ENCODE measurements around the gene ALG6.

Gene ALG6

GRCh38 chr1:63448731-63449246, 81.4 kb downstream of the ALG6 start:
- 0 out of 2 replicates have a peak, but pooled peaks have one; percentile 44 for TF ChIP-seq ZNF70 (CRISPR knock-in tag; IDR thresholded peaks at IDR 0.05)
- TF ChIP-seq, protein P1, sequence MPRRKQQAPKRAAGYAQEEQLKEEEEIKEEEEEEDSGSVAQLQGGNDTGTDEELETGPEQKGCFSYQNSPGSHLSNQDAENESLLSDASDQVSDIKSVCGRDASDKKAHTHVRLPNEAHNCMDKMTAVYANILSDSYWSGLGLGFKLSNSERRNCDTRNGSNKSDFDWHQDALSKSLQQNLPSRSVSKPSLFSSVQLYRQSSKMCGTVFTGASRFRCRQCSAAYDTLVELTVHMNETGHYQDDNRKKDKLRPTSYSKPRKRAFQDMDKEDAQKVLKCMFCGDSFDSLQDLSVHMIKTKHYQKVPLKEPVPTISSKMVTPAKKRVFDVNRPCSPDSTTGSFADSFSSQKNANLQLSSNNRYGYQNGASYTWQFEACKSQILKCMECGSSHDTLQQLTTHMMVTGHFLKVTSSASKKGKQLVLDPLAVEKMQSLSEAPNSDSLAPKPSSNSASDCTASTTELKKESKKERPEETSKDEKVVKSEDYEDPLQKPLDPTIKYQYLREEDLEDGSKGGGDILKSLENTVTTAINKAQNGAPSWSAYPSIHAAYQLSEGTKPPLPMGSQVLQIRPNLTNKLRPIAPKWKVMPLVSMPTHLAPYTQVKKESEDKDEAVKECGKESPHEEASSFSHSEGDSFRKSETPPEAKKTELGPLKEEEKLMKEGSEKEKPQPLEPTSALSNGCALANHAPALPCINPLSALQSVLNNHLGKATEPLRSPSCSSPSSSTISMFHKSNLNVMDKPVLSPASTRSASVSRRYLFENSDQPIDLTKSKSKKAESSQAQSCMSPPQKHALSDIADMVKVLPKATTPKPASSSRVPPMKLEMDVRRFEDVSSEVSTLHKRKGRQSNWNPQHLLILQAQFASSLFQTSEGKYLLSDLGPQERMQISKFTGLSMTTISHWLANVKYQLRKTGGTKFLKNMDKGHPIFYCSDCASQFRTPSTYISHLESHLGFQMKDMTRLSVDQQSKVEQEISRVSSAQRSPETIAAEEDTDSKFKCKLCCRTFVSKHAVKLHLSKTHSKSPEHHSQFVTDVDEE (CRISPR knock-in tag; IDR thresholded peaks at IDR 0.05) = no peak
- no peak for ATAC-seq

- ATAC-seq = no peak
- TF ChIP-seq ARNTL (CRISPR knock-in tag; IDR thresholded peaks at IDR 0.05; ENCODE audit: borderline replicate concordance, low read depth) = no peak
- no peak for TF ChIP-seq ZFP30 (CRISPR knock-in tag; IDR thresholded peaks at IDR 0.05)
- TF ChIP-seq, protein P1 (CRISPR knock-in tag; IDR thresholded peaks at IDR 0.05) = no peak
- no peak for TF ChIP-seq PPARA (CRISPR knock-in tag; IDR thresholded peaks at IDR 0.05; ENCODE audit: borderline replicate concordance)
- no peak for TF ChIP-seq PATZ1 (CRISPR knock-in tag; IDR thresholded peaks at IDR 0.05; ENCODE audit: borderline replicate concordance)
- no peak for TF ChIP-seq ISL1 (CRISPR knock-in tag; IDR thresholded peaks at IDR 0.05)
- TF ChIP-seq ZNF565 (CRISPR knock-in tag; conservative IDR thresholded peaks at IDR 0.05; ENCODE audit: low read depth) = no peak
- TF ChIP-seq ZC3H10 (CRISPR knock-in tag; IDR thresholded peaks at IDR 0.05) = no peak
- no peak for TF ChIP-seq CREB5 (CRISPR knock-in tag; IDR thresholded peaks at IDR 0.05; ENCODE audit: low read depth)
These were observed 83.0 kb downstream of the ALG6 start for GRCh38 chr1:63450416-63450815.

GRCh38 chr1:63453232-63453631, 85.8 kb downstream of the ALG6 start:
- TF ChIP-seq CSRNP3 (CRISPR knock-in tag; IDR thresholded peaks at IDR 0.05) = no peak
- TF ChIP-seq OSR1 (CRISPR knock-in tag; IDR thresholded peaks at IDR 0.05) = no peak
- TF ChIP-seq CSDC2 (CRISPR knock-in tag; IDR thresholded peaks at IDR 0.05) = no peak
- no peak for TF ChIP-seq PPARA (CRISPR knock-in tag; IDR thresholded peaks at IDR 0.05; ENCODE audit: borderline replicate concordance)
- TF ChIP-seq ARNTL (CRISPR knock-in tag; IDR thresholded peaks at IDR 0.05; ENCODE audit: borderline replicate concordance, low read depth) = no peak
- TF ChIP-seq ZFP30 (CRISPR knock-in tag; IDR thresholded peaks at IDR 0.05) = no peak
- no peak for TF ChIP-seq SNAI2 (CRISPR knock-in tag; IDR thresholded peaks at IDR 0.05)
- TF ChIP-seq GLIS3 (CRISPR knock-in tag; IDR thresholded peaks at IDR 0.05) = no peak
- TF ChIP-seq ZNF8 (CRISPR knock-in tag; IDR thresholded peaks at IDR 0.05) = no peak
- TF ChIP-seq ZFP3 (CRISPR knock-in tag; IDR thresholded peaks at IDR 0.05) = no peak
- TF ChIP-seq ZNF565 (CRISPR knock-in tag; conservative IDR thresholded peaks at IDR 0.05; ENCODE audit: low read depth) = no peak
- no peak for TF ChIP-seq CREB5 (CRISPR knock-in tag; IDR thresholded peaks at IDR 0.05; ENCODE audit: low read depth)
- TF ChIP-seq ESRRG (CRISPR knock-in tag; IDR thresholded peaks at IDR 0.05) = no peak
- TF ChIP-seq, protein P1 (CRISPR knock-in tag; IDR thresholded peaks at IDR 0.05) = no peak
- TF ChIP-seq TCF4 (CRISPR knock-in tag; IDR thresholded peaks at IDR 0.05; ENCODE audit: borderline replicate concordance) = no peak
- no peak for ATAC-seq

Measured in SK-N-SH treated with all-trans-retinoic acid at 6 μM for 48 hours (cell line).